Tibial nerve (tissue), 4 donors: ENCODE results near the gene ADRA2B.

Source experiments
- EP300 ChIP-seq, 2 donors: sonication (generic); formaldehyde crosslinking; IDR thresholded peaks; one replicate each; pipeline ENCODE4 v1.6.1; 2017; ENCODE audit warnings: antibody characterized with exemption in 2 of 2, mild to moderate bottlenecking in 1 of 2
- TF ChIP-seq, protein P1 (sequence below), 5 experiments: fragments of 200-600 bp in 3 of 5; fragments of 450-650 bp in 2 of 5; sonication (generic) in 3 of 5; IDR thresholded peaks; one replicate each; pipeline ENCODE4 v1.5.1; 2016 to 2019; ENCODE audit warnings: antibody characterized with exemption in 5 of 5, mild to moderate bottlenecking in 3 of 5, moderate library complexity in 2 of 5

DNA sequence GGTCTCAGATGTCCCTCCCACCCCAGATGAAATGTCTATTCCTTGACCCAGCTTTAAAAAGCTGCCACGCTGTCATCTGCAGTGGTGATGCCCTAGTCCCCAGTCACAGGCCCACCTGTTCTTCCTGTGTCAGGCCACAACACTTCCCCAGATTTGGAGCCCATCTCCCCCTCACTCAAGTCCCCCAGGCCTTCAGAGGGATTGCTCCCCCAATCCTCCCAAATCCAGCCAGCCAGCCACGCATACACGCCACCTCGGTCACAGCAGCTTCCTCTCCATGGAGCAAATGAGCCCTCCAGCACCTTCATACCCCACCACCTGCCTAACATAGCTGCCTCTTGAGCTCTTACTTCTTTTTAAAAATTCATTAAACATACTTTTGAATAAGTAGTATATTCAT is 14.1 kb upstream of the ADRA2B start:
- TF ChIP-seq, protein P1, sequence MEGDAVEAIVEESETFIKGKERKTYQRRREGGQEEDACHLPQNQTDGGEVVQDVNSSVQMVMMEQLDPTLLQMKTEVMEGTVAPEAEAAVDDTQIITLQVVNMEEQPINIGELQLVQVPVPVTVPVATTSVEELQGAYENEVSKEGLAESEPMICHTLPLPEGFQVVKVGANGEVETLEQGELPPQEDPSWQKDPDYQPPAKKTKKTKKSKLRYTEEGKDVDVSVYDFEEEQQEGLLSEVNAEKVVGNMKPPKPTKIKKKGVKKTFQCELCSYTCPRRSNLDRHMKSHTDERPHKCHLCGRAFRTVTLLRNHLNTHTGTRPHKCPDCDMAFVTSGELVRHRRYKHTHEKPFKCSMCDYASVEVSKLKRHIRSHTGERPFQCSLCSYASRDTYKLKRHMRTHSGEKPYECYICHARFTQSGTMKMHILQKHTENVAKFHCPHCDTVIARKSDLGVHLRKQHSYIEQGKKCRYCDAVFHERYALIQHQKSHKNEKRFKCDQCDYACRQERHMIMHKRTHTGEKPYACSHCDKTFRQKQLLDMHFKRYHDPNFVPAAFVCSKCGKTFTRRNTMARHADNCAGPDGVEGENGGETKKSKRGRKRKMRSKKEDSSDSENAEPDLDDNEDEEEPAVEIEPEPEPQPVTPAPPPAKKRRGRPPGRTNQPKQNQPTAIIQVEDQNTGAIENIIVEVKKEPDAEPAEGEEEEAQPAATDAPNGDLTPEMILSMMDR (IDR thresholded peaks at IDR 0.05), result no peak
- no peak for TF ChIP-seq EP300 (IDR thresholded peaks at IDR 0.05)
